Measurements from ENCODE around the gene TEX35.

GRCh38 chr1:178500936-178501554 lies 11.9 kb upstream of the TEX35 start:
- TF ChIP-seq EZH2 (IDR thresholded peaks at IDR 0.05; ENCODE audit: low read length) (no peak), CTCF (optimal IDR thresholded peaks at IDR 0.05 in 1 of 3, IDR thresholded peaks at IDR 0.05 in 1 of 3, conservative IDR thresholded peaks at IDR 0.05 in 1 of 3; ENCODE audit: extremely low read depth in 1 of 3, insufficient read depth in 2 of 3, low read length in 3 of 3) (no peak)
